ENCODE results near the gene MTOR. TPM values are rescaled to one million over a fixed set of nuclear protein-coding genes. Genes with fewer than 3 reads are reported as not detected.
"Not testable (repeated sequence)": the region's sequence is repeated elsewhere in the genome, so short reads cannot be mapped to it uniquely, and the experiment has no call there.

MTOR gene
- total RNA-seq, 6 experiments from 2014 or later: 36.6 to 41.2 (median 38.2) TPM

- H3K27ac Mint-ChIP-seq: no peak overlapping the region
- no peaks in the 10 kb centered on the region for H3K36me3 Mint-ChIP-seq (ENCODE audit: low read depth)
- peaks cover 4% of the 10 kb centered on the region for H3K27me3 Mint-ChIP-seq (ENCODE audit: insufficient read depth)
- H3K4me1 Mint-ChIP-seq (ENCODE audit: low read depth): no peaks in the 10 kb centered on the region
- no peak for TF ChIP-seq CTCF (IDR thresholded peaks at IDR 0.05)
- no peak for DNase-seq
- H3K4me3 Mint-ChIP-seq: no peak overlapping the region
- no peaks in the 10 kb centered on the region for H3K9me3 Mint-ChIP-seq
Measured at GRCh38 chr1:11301601-11302000, 39.2 kb upstream of the MTOR start.

DNA sequence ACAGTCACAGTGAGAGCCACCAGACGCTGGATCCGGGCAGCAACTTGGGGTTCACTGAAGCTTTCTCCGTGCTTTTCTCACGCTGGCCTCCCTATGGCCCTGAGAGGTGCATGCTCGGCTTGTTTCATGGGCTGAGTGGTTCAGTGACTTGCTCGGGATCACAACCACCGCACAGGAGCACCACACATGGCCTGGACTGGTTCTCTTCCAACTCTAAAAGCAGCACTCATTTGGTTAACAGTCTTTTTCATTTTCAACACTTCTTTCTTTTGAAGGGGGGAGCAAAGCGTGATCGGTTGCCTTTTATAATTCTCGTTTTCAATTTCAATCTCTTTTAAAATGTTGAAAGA, 36.8 kb upstream of the MTOR start:
- no peak for TF ChIP-seq CTCF (IDR thresholded peaks at IDR 0.05)
- no peaks in the 10 kb centered on the region for H3K4me1 Mint-ChIP-seq (ENCODE audit: low read depth)
- no peak overlapping the region for H3K4me3 Mint-ChIP-seq
- no peaks in the 10 kb centered on the region for H3K9me3 Mint-ChIP-seq
- H3K27me3 Mint-ChIP-seq (ENCODE audit: insufficient read depth): peaks cover 4% of the 10 kb centered on the region; the same call in 1 of the 2 replicates
- H3K36me3 Mint-ChIP-seq (ENCODE audit: low read depth): peaks cover 7% of the 10 kb centered on the region; the same call in 1 of the 2 replicates
- H3K27ac Mint-ChIP-seq: no peak overlapping the region
- DNase-seq: no peak

DNA sequence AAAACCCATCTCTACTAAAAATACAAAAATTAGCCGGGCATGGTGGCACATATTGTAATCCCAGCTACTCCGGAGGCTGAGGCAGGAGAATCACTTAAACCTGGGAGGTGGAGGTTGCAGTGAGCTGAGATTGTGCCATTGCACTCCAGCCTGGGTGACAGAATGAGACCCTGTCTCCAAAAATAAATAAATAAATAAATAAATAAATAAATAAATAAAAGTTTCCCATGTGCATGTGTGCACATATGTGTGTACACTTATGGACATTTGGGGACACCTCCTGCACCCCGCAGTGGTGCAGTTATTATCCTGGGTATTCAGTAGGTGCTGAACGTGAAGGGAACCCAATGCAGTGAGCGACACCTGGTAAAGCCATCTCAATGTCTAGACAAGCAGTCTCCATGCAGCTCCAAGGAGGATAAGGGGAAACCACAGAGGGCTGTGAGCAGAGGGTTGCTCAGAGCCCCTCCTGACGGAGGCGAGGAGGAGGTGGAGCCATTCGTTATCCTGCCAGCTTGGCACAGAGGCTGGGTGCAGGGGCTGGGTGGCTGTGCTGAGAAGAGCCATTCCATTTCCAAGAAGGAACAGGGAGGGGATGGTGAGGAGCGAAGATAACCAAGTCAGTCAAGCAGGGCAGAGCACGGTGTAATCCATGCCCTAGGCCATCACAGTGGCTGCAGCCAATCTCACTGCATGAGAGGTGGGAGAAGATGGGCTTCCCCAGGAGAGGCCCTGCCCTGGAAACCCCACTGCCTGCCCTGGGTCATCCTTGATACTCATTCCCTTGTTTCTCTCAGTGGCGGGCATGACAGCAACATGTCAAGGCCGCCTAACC, 36.3 kb upstream of the MTOR start:
- peaks cover 4% of the 10 kb centered on the region; the same call in 1 of the 2 replicates for H3K27me3 Mint-ChIP-seq (ENCODE audit: insufficient read depth)
- H3K9me3 Mint-ChIP-seq: no peaks in the 10 kb centered on the region
- peaks cover 7% of the 10 kb centered on the region; the same call in 1 of the 2 replicates for H3K36me3 Mint-ChIP-seq (ENCODE audit: low read depth)
- no peak overlapping the region for H3K27ac Mint-ChIP-seq
- no peak overlapping the region for H3K4me3 Mint-ChIP-seq
- no peaks in the 10 kb centered on the region for H3K4me1 Mint-ChIP-seq (ENCODE audit: low read depth)
- DNase-seq: no peak
- TF ChIP-seq CTCF (IDR thresholded peaks at IDR 0.05): no peak

- not testable (repeated sequence) for H3K27me3 Mint-ChIP-seq (ENCODE audit: insufficient read depth); DNase-seq; H3K9me3 Mint-ChIP-seq; H3K36me3 Mint-ChIP-seq (ENCODE audit: low read depth); H3K4me1 Mint-ChIP-seq (ENCODE audit: low read depth); H3K27ac Mint-ChIP-seq; H3K4me3 Mint-ChIP-seq
Measured at GRCh38 chr1:11297774-11298173, 35.4 kb upstream of the MTOR start.

GRCh38 chr1:11295905-11296304, 33.6 kb upstream of the MTOR start:
- H3K4me1 Mint-ChIP-seq (ENCODE audit: low read depth): 0 out of 2 replicates have a peak, but pooled peaks cover 7% of the 10 kb centered on the region
- H3K27ac Mint-ChIP-seq: no peak overlapping the region
- no peaks in the 10 kb centered on the region for H3K9me3 Mint-ChIP-seq
- no peak for DNase-seq
- peaks cover 7% of the 10 kb centered on the region; the same call in 1 of the 2 replicates for H3K36me3 Mint-ChIP-seq (ENCODE audit: low read depth)
- H3K27me3 Mint-ChIP-seq (ENCODE audit: insufficient read depth): no peaks in the 10 kb centered on the region; the same call in 1 of the 2 replicates
- TF ChIP-seq CTCF (IDR thresholded peaks at IDR 0.05): no peak
- H3K4me3 Mint-ChIP-seq: no peak overlapping the region

GRCh38 chr1:11294951-11295350, 32.6 kb upstream of the MTOR start:
- H3K9me3 Mint-ChIP-seq: no peaks in the 10 kb centered on the region
- H3K4me3 Mint-ChIP-seq: no peak overlapping the region
- no peak for TF ChIP-seq CTCF (IDR thresholded peaks at IDR 0.05)

More at GRCh38 chr1:11294951-11295350, 32.6 kb upstream of the MTOR start:
- Mint-ChIP-seq H3K27ac (no peak overlapping the region), H3K36me3 (ENCODE audit: low read depth) (peaks cover 7% of the 10 kb centered on the region; the same call in 1 of the 2 replicates), H3K4me1 (ENCODE audit: low read depth) (0 out of 2 replicates have a peak, but pooled peaks cover 7% of the 10 kb centered on the region), H3K27me3 (ENCODE audit: insufficient read depth) (no peaks in the 10 kb centered on the region; the same call in 1 of the 2 replicates)
- DNase-seq: no peak

Data from HFFc6 (cell line).